GM19193 (cell line): Measurements from ENCODE around the gene BABAM2.

Experiments
- POLR2A ChIP-seq: IDR thresholded peaks from 4 replicates; pipeline ENCODE4 v1.6.1; 2011; ENCODE audit not compliant: insufficient read depth, insufficient read length; ENCODE audit errors: extremely low read depth

The BABAM2 gene

GRCh38 chr2:28291811-28292440, 401.4 kb downstream of the BABAM2 start:
- TF ChIP-seq POLR2A = no peak

- no peak for TF ChIP-seq POLR2A
Measured at GRCh38 chr2:28292491-28292890, 402.0 kb downstream of the BABAM2 start.

- TF ChIP-seq POLR2A = no peak
Measured at GRCh38 chr2:28293416-28293815, 402.9 kb downstream of the BABAM2 start.

- TF ChIP-seq POLR2A = no peak
Measured at GRCh38 chr2:28294451-28294850, 403.9 kb downstream of the BABAM2 start.

GRCh38 chr2:28296243-28296642, 405.7 kb downstream of the BABAM2 start:
- TF ChIP-seq POLR2A = no peak

- no peak for TF ChIP-seq POLR2A
Measured at GRCh38 chr2:28296904-28297303, 406.4 kb downstream of the BABAM2 start.

- TF ChIP-seq POLR2A = no peak
Measured at GRCh38 chr2:28297531-28297930, 407.0 kb downstream of the BABAM2 start.

- TF ChIP-seq POLR2A = no peak
Measured at GRCh38 chr2:28298406-28298805, 407.9 kb downstream of the BABAM2 start.

- no peak for TF ChIP-seq POLR2A
Measured at GRCh38 chr2:28300485-28301341, 410.2 kb downstream of the BABAM2 start.

GRCh38 chr2:28305202-28305601, 414.7 kb downstream of the BABAM2 start:
- no peak for TF ChIP-seq POLR2A

GRCh38 chr2:28310107-28310506, 419.6 kb downstream of the BABAM2 start:
- TF ChIP-seq POLR2A = no peak

- TF ChIP-seq POLR2A = no peak
Measured at GRCh38 chr2:28311660-28312249, 421.2 kb downstream of the BABAM2 start.

- TF ChIP-seq POLR2A = no peak
Measured at GRCh38 chr2:28312307-28313219, 422.0 kb downstream of the BABAM2 start.

- TF ChIP-seq POLR2A = no peak
Measured at GRCh38 chr2:28313220-28313784, 422.8 kb downstream of the BABAM2 start.

- TF ChIP-seq POLR2A = no peak
Measured at GRCh38 chr2:28314968-28315367, 424.4 kb downstream of the BABAM2 start.
